Activated CD8-positive, alpha-beta memory T cell treated with anti-CD3 and anti-CD28 coated beads for 1 hour (primary cell): ENCODE results near the gene AGAP1.
"Not testable (repeated sequence)": the region's sequence is repeated elsewhere in the genome, so short reads cannot be mapped to it uniquely, and the experiment has no call there.

Experiments used
- DNase-seq, 2 donors: peaks; one replicate each; pipeline ENCODE4 v3.0.0-alpha.2; 2020; ENCODE audit warnings: low read depth in 1 of 2; ENCODE audit errors: extremely low read depth in 1 of 2

The AGAP1 gene

DNA sequence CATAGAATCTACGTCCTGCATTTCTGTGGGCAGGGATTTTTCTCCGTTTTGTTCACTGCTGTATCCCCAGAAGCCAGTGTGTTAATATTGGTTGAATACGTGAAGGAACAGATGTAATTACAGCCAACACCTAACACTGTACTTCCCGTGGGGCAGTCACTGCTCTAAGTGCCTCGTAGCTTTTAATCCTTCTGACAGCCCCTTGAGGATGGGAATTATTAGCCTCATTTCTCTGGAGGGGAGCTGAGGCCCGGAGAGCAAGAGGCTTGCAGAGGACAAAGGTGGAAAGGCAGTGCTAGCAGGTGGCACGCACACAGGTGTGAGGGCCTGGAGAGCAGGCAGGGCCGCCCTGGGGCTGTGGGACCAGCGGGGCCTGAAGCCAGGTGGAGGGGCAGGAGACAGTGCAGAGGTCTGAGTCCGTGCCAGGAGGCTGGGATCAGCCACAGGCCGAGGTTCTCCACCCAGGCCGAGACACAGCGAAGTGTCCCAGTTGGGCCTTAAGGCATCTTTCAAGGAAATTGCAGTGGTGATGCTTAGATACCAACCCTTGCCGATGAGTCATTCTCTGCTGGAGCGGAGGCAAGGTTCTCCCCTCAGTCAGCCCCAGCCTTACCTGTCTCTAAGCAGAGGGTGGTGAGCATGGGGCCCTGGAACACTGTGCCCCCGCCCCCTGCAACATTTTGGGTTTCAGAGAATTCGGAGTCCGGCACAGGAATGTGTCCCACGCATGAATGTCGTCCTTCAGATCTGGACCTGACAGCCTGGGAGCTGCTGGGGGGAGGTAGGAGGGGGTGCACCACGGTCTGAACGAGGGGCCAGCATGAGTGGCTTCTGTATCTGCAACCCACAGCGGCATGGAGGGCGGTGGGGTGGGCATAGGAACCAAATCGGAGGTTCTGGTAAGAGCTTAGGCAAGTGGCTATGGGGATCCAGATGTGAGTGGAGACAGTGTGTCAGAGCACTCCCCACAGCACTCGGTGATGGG lies 551.7 kb downstream of the AGAP1 start:
- DNase-seq: no peak

- DNase-seq: no peak
These were observed 552.9 kb downstream of the AGAP1 start for GRCh38 chr2:236046715-236047114.

DNA sequence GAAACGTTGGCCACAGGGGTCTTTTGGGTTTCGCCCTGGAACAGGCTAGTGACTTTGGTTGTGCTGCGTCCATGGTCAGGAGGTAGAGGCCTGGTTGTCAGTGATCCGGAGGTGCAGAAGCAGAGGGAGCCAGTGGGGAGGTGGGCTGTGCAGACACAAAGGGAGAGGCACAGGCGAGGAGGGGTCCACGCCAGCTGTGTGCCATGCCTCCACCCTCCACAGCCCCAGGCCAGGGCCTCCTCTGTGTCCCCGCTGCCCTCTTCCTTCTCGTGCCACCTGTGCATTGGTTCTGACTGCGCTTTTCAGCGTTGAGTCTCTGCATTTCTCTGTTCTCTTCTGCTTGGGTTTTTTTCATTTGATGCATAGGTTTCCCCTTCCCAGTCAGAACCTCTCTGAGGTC lies 553.3 kb downstream of the AGAP1 start:
- no peak for DNase-seq

GRCh38 chr2:236047886-236048540 lies 554.2 kb downstream of the AGAP1 start:
- DNase-seq: no peak

DNA sequence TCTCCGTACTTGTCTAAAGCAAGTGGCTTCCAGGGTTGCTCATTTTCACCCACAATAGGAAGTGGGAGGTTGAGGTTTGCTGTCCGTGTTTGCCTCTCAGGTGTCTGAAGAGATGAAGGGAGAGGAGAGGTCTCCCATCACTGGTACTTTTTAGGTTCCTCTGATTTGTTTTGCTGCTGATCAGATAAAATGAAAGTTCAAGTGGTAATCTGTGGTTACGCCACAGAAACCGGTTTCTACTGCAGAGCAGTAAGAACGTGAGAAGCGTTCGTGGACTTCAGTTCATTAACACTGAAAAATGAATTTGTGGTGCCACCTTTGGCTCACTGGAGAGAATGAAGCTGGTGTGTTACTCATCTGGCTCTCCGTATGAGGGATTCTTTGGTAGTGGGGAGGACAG lies 556.1 kb downstream of the AGAP1 start:
- no peak for DNase-seq

- no peak for DNase-seq
These were observed 557.5 kb downstream of the AGAP1 start for GRCh38 chr2:236051351-236051750.

GRCh38 chr2:236051806-236052205 lies 558.0 kb downstream of the AGAP1 start:
- DNase-seq: no peak

DNA sequence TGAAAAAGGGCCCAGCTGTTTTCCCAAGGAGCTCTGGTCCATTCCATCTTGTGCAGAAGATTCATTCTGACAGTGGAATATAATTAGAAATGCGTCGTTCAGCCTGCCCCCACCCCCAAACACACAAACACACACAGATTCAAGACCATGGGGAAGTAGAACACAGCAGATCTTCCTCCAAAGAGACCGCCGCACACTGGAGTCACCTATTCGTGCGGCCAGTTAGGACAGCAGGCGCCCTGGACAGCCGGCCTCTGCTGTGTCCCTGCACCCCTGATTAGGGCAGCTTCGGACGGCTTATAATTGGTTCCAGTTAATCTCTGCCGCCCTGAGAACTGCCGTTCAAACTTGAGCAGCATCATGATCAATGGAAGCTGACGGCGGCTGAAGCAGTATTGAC lies 558.4 kb downstream of the AGAP1 start:
- no peak for DNase-seq

DNA sequence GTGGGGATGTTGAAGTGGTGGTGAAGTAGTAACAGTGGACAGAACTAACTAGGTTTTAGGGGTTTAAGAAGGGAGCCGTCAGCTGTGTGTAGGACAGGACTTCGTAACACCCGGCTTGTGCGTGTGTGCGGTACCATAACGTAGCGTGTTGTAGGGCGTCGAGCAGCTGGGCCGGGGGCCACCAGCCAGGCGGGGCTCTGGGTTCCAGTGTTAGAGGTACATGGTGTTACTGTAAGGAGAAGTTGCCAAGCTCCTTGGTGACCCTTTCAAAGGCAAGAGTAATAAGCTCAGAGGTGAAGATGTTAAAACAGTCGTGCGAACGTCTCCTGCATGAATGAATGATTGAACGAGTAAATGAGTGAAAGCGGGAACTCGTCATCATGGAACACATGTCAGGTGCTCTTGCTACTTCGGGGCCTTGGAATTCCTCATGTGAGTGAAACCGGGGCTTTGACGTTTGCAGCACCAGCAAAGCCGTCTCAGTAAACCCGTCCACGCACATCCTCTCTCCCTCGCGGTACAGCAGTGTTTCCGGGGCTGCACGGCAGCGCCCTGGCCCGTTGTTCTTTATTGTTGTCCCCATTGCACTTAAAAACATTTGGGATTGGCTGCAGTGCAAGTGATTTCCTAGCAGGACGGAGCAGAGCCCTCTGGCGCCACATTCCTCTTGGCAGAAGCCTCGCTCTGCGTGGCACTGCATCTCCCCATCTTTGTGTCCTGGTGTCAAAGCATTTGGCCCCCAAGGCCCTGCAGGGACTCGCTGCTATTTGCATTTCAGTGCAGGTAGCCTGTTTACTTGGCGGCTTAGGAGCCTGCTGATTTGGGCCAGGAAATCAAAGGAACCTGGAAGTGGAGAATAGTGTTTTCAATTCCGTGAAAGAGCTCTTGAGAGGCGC lies 559.3 kb downstream of the AGAP1 start:
- DNase-seq: no peak

DNA sequence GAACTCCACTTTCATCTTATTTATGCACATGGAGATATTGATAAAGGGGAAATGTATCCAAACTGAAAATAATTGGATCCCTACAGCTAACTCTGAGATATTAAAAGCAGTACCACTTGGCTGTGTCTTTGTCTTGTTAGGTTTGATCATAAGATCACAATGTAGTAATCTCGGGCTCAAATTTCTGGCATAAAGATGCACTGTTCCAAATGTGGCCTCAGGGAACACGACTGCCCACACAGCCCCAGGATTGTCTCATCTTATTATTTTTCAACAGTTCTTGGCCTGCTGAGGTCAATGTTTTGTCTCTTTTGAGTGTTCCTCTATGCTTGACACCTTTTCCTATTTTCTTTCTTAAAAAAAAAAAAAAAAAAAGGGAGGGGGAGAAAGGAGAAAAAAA lies 560.3 kb downstream of the AGAP1 start:
- no peak for DNase-seq

GRCh38 chr2:236054621-236055305 lies 560.9 kb downstream of the AGAP1 start:
- no peak for DNase-seq

DNA sequence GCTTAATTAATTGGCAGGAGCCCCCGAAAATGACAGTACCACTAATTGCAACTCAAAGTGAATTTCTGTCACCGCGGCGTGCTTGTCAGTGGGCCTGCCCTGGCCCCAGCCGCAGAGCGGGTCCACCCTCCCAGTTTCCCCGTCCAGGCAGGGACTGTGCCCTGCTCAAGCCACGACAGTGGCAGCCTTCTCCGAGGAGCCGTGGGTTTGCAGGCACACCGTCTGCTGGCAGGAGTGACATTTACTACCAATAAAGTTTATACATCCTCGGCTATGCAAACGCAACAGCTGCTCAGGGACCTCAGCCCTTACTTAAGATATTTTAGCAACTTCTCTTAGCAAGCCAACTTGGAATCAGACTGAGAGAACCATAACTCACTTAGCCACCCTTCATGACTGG lies 561.6 kb downstream of the AGAP1 start:
- no peak for DNase-seq

GRCh38 chr2:236056141-236056540 lies 562.3 kb downstream of the AGAP1 start:
- DNase-seq: no peak

DNA sequence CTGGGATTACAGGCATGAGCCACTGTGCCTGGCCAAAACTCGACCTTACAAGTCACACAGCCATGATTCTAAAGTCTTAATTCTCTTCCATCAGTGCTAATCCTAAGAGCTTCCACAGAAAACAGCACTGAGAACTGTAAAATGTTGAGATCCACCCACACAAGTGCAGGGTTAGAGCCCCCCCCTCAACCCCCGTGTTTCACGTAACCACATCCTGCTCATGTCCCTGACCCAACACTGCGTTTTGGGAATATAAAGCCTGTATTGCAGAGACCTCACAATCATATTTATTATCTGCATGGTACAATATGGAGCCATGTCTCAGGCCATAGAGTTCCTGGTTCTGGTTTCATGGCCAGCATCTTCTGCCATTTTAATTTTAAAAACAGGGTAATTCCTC lies 563.5 kb downstream of the AGAP1 start:
- no peak for DNase-seq

GRCh38 chr2:236061497-236061896 lies 567.7 kb downstream of the AGAP1 start:
- no peak for DNase-seq

- DNase-seq: no peak
These were observed 568.1 kb downstream of the AGAP1 start for GRCh38 chr2:236061899-236062298.

DNA sequence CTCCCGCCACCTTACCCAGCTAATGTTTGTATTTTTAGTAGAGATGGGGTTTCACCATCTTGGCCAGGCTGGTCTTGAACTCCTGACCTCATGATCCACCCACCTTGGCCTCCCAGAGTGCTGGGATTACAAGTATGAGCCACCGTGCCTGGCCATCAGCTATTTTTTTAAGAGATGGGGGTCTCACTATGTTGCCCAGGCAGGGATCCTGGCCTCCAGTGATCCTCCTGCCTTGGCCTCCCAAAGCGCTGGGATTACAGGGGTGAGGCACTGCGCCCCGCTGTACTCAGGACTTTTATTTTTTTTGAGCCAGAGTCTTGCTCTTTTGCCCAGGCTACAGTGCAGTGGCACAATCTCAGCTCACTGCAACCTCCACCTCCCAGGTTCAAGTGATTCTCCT lies 569.0 kb downstream of the AGAP1 start:
- not testable (repeated sequence) for DNase-seq

DNA sequence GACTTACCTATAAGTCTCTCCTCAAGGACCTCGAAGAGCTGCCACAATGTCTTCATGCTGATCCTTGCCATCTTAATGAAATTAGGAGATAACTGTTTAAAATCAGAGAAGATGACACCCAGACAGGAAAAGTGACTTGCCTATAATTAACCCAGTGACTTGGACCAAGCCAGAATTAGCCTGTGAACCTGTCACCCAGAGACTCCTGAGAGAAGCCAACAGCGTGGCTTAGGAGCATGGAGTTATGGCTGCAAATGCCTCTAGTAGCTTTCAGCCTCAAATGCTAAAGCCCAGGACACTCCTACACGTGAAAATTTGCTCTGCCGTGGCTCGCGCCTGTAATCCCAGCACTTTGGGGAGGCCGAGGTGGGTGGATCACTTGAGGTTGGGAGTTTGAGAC lies 570.2 kb downstream of the AGAP1 start:
- DNase-seq: no peak

DNA sequence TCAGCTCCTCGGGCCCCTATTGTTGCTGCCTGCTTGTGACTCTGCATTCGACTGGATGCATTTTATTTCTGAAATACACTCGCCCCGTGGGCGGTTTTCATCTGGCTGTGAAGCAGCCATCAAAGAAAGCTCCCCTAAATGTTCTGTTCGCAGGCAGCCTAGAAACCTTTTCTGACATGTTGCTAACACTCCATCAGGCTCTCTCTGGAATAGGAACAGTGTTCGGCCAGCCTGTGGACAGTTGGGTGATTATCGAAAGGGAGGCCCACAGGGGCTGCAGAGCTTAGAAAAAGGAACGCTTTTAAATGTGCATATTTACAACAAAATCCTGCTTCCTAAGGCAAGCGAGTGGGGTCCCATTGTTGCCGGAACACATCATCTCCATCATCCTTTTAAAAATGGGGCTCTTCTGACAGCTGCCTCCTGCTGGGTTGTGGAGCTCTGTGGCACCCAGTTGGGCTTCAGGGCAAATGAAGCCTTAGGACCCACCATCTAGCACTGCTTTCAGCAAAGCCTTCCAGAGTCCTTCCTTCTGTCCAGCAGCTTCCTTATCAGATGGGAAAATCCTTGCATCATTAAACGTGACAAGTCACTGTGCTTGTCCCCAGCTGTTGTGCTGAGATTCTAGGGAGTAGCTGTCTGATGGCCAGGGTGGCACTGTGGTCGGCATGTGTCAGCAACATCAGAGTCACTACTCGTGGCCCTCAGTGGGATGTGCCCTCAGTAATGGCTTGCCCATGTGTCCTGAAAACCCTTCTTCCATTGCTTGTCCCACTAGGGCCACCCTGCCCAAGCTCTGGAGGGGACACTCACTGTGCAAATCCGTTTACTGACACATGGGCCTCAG lies 571.7 kb downstream of the AGAP1 start:
- no peak for DNase-seq

DNA sequence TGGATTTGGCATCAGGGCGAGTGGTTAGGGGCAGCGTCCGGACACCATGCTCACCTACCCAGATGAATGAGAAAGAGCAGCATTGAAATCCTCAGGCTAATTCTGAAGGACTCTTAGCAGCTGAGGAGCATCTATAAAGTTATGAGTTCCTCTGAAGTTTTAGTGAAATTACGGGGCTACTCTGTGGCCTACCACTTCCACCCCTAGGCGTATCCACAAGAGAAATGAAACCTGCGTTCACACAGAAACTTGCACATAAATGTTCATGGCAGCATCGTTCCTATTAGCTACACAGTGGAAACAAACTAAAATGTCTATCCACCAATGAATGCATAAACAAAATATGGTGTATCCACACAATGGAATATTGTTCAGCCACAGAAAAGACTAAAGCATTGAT lies 576.4 kb downstream of the AGAP1 start:
- no peak for DNase-seq
